ENCODE data around the gene RNF115. TPM values are rescaled to one million over a fixed set of nuclear protein-coding genes. Genes with fewer than 3 reads are reported as not detected.

Gene RNF115
- total and polyA plus RNA-seq, 2 of the 8 experiments (the other 6 are each of a cell fraction or from before 2014, with no cell fraction given) = 4.7 to 10.8 TPM

DNA sequence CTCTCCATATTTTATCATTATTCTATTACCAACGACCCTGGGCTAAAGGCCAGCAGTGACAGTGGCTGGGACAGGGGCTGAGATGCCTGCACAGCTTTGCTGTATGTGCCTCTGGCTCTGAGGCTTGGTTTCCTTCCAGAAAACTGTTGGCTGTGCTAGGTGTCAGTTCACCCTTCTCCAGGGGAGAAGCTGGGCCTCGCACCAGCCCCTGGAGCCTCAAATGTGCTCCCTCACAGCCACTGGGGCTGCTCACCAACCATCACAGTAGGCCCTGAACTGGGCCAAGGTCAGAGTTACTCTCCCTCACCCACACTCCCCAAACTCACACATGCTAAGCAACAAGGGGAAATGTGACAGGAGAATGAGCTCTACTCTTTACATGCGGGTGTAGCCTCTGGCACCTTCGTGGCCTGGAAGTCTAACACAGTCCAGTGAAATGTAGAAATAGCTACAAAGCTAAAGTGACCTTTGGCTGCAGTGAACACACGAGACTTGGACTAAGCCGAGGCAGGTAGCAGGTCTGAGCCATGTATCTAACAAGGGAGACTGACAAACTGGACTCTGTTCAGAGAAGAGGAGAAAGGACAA lies 109.3 kb downstream of the RNF115 start (continued):
- TF ChIP-seq TBP (IDR thresholded peaks at IDR 0.05; ENCODE audit: low read depth, low read length) (no peak), SIRT6 (IDR thresholded peaks at IDR 0.05; ENCODE audit: low read length) (no peak)

Measured in H1 (cell line).